ENCODE data around the gene HGFAC. TPM values are rescaled to one million over a fixed set of nuclear protein-coding genes. Genes with fewer than 3 reads are reported as not detected.
A peak's percentile ranks its signal among the peaks of the same experiment; 100 is the strongest.

The HGFAC gene
- total RNA-seq, 1 donor from 2014 or later = 1.5 TPM

DNA sequence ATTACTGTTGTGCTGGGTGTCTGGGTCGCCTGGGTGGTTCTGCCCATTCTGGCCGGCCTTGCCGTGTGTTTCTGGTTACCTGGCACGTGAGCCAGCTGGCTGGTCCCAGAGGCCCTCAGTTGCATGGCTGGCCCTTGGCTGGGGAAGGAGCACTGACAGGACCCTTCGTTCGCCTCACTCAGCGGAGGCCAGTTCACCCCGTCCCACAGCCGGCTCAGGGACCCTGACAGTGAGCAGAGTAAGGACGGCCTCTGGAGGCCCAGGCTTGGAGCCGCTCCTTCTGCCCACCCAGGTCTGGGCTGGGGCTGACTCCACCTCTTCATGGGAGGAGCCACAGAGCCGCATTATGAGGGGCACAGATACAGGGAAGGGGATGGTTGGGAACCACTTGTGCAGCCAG lies 20.3 kb upstream of the HGFAC start:
- ATAC-seq (no peak), DNase-seq (ENCODE audit: missing footprints) (peak; percentile 67)
- intact Hi-C loops (cut with DNase I) = no loop called here

- intact Hi-C loops (cut with DNase I) = no loop called here
- no peak for ATAC-seq
Observed at GRCh38 chr4:3422241-3422801, 19.4 kb upstream of the HGFAC start.

DNA sequence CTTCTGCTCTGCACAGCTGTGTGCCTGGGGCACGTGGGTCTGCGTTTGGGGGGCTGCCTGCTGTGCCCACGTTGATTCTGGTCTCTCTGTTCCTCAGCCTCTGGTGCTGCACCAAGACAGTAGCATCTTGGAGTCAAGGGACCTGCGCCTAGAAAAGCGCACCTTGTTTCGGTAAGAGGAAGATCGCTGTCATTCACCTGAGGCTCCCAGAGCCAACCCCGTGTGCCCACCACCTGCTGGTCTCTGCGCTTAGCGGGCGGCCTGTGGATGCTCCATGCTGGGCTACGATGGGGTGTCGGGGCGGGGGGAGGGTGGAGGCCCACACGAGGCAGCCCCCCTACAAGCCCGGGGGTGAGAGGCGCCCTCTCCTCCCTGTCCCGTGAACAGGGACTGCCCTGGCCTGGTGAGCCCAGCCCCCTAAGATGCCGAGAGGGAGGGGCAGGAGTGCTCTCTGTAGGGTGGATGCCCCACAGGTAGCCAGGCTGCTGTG lies 18.9 kb upstream of the HGFAC start:
- ATAC-seq = no peak
- intact Hi-C loops (cut with DNase I) = no loop called here
- peak; percentile 33 for DNase-seq (ENCODE audit: missing footprints)

More at GRCh38 chr4:3422241-3422801, 19.4 kb upstream of the HGFAC start:
- peak; percentile 23 for DNase-seq (ENCODE audit: missing footprints)

- DNase-seq (ENCODE audit: missing footprints) (peak; percentile 31), ATAC-seq (no peak)
- intact Hi-C loops (cut with DNase I) = no loop called here
Observed at GRCh38 chr4:3423406-3423805, 18.4 kb upstream of the HGFAC start.

DNA sequence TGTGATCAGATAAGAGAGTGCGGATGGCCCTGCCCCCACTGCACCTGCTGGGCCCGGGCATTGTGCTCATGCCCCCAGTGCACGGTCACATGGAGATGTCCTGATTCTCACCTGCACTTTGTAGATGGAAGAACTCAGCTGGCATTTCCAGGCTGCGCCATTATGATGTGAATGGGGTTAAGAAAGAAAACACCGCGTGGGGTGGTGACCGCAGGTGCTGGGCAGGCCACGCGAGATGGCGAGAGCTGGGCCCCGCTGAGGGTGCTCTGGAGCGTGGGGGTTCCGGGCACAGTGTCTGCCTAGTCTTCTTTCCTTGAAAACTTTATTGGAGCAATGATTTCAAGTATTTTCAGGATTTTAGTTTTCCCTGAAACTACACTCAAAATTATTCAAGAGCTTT lies 17.8 kb upstream of the HGFAC start:
- DNase-seq (ENCODE audit: missing footprints) (no peak), ATAC-seq (no peak)
- intact Hi-C loops (cut with DNase I) = no loop called here

DNA sequence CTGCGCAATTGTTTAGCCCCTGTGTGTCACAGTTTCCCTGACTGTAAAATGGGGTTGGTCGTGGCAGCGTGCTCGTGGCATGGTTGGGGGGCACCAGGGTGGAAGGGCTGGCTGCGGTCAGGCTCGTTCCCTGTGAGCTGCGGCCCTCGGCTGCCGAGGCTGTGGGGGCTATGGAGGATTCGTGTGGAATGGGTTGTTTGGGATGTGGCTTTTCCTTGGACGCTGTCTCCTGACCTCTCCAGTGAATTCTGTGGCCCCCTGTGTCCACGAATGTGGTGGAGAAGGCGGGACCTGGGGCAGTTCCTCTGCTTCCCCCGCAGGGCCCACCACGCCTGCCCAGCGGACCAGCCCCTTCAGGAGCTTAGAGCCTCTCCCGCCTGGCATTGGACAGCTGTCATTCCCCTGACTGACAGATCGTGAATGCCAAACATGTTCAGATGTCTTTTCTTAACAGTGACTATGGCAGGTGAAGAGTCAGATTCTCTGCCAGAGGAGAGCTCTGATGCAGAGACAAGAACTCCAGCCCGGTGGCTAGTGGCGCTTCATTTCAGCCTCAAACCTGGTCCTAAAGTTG lies 17.2 kb upstream of the HGFAC start:
- no peak for DNase-seq (ENCODE audit: missing footprints)
- no peak for ATAC-seq
- intact Hi-C loops (cut with DNase I) = no loop called here

- ATAC-seq (no peak), DNase-seq (ENCODE audit: missing footprints) (no peak)
- intact Hi-C loops (cut with DNase I) = no loop called here
Observed at GRCh38 chr4:3426465-3427133, 15.2 kb upstream of the HGFAC start.

DNA sequence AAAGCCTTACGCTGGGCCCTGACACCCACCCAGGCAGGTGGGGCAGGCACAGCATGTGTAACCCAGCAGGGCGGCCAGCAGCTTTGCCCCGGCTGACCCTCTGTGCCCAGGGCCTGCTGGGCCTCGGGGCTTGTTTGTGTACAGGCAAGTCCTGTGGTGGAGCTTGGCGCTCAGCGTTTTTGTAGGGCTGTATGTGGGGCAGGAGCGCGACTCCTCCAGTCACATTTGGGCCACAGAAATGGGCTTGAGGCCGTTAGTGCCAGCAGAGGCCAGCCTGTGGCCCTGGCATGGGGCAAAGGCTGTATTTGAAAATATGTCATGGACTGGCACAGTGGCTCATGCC lies 14.7 kb upstream of the HGFAC start:
- intact Hi-C loops (cut with DNase I) = no loop called here

DNA sequence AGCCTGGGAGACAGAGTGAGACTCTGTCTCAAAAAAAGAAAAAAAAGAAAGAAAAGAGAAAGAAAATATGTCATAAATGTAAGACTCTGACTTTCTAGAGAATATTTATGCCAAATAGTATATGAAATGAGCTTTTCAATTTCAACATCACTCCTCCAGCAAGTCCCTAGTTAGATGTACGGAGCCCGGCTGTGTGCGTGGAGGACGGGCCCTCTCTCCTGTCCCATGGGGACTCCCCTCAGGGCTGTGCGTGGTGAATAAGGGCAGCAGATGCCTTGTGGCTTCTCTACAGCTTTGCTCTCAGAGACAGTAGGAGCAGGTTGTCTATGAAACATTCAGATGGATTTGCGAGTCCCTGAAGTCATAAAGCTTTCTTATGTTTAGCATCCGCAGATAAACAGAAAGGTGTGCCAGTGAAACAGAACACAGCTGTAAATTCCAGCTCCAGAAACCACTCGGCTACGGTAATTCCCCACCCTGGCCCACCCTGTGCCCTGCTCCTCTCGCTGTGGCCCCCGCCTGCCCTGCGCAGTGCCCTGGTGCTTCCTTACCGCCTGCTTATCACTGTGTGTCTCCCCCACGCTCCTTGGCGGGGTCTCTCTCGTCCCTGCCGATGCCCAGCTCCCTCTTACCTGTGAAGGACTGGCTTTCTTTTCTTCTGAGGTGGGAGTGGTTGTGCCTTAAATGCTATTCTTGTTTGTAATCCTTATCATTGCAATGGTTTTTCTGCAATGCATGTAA lies 13.9 kb upstream of the HGFAC start:
- intact Hi-C loops (cut with DNase I) = no loop called here
- DNase-seq (ENCODE audit: missing footprints) = no peak
- ATAC-seq = no peak

More for the DNA sequence above, 14.7 kb upstream of the HGFAC start:
- no peak for DNase-seq (ENCODE audit: missing footprints)
- ATAC-seq = no peak

DNA sequence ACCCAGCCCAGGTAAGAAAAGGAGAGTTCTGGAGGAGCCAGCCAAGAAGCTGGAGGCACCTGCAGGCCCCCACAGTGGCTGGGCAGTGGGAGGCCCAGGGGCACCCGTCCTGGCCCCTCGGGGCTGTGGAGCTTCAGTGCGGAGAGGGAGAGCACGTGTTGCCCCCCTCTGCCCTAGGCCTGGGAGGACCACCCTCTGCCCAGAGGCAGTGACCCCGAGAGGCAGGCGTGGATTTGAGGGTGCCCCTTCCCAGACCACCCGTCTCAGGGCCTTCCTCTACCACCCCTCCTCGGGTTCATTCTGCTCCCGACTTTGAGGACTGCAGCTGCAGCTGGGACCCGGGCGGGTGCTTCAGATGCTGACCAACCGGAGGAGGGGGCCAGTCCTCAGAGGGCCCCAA lies 12.1 kb upstream of the HGFAC start:
- DNase-seq (ENCODE audit: missing footprints) (no peak), ATAC-seq (no peak)
- intact Hi-C loops (cut with DNase I) = no loop called here

DNA sequence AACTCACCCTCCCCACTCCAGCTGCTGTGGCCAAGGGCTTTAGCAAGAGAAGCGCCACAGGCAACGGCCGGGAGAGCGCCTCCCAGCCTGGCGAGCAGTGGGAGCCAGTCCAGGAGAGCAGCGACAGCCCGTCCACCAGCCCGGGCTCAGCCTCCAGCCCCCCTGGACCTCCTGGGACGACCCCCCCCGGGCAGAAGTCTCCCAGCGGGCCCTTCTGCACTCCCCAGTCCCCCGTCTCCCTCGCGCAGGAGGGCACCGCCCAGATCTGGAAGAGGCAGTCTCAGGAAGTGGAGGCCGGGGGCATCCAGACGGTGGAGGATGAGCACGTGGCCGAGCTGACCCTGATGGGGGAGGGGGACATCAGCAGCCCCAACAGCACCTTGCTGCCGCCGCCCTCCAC lies 11.2 kb upstream of the HGFAC start:
- ATAC-seq = no peak
- intact Hi-C loops (cut with DNase I) = no loop called here
- DNase-seq (ENCODE audit: missing footprints) = peak; percentile 53

DNA sequence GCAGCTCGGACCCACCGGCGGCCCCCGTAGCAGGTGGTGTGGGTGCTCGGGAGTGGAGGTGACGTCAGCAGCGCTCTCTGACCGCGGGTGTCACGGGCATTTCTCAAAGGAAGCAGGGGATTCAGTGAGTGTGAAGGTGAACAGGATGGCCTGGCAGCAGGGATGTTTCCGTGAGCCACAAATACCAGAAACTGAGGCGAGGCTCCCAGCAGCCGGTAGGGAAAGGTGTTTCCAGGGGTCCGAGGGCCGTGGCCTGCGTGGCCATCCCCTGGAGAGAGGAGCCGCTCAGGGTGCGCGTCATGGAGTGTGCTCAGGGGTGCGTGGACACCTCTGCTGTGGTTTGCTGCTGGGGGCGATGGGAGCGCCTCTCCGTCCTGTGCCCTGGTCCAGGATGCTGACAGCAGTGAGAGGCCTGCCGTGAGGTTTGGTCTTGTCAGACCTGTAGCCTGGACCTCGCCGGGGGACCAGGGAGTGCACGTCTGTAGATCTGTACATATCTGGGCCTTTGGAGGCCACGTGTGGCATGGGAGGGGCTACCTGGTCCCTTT lies 10.2 kb upstream of the HGFAC start:
- ATAC-seq (no peak), DNase-seq (ENCODE audit: missing footprints) (peak; percentile 42)
- intact Hi-C loops (cut with DNase I) = no loop called here

- intact Hi-C loops (cut with DNase I) = no loop called here
- peak; percentile 61 for DNase-seq (ENCODE audit: missing footprints)
- no peak for ATAC-seq
Observed at GRCh38 chr4:3432381-3432790, 9.4 kb upstream of the HGFAC start.

DNA sequence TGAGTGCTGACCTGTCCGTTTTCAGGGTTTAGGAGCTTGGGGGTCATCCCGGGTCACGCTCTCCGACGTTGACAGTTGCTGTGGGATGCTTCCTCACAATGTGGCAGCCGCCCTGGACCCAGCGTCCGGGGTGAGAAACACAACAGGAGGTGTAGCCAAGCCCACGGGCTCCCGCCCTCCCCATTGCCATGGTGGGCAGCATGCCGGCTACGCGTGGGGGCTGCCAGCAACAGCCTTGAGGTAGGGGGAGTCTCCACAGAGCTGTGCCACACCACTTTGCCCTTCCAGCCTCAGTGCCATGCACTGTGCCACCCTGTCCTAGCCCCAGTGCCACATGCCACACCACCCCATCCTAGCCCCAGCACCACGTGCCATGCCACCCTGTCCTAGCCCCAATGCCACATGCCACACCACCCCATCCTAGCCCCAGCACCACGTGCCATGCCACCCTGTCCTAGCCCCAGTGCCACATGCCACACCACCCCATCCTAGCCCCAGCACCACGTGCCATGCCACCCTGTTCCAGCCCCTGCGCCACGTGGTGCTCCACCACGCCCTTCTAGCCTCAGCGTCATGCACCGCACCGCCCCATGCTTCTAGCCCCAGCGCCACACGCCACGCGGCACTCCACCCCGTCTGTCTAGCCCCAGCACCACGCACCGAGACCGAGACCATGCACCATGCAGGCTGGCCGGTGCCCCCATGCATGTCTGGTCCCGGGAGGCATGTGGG lies 8.5 kb upstream of the HGFAC start:
- DNase-seq (ENCODE audit: missing footprints) (peak; percentile 49), ATAC-seq (no peak)
- intact Hi-C loops (cut with DNase I) = no loop called here

DNA sequence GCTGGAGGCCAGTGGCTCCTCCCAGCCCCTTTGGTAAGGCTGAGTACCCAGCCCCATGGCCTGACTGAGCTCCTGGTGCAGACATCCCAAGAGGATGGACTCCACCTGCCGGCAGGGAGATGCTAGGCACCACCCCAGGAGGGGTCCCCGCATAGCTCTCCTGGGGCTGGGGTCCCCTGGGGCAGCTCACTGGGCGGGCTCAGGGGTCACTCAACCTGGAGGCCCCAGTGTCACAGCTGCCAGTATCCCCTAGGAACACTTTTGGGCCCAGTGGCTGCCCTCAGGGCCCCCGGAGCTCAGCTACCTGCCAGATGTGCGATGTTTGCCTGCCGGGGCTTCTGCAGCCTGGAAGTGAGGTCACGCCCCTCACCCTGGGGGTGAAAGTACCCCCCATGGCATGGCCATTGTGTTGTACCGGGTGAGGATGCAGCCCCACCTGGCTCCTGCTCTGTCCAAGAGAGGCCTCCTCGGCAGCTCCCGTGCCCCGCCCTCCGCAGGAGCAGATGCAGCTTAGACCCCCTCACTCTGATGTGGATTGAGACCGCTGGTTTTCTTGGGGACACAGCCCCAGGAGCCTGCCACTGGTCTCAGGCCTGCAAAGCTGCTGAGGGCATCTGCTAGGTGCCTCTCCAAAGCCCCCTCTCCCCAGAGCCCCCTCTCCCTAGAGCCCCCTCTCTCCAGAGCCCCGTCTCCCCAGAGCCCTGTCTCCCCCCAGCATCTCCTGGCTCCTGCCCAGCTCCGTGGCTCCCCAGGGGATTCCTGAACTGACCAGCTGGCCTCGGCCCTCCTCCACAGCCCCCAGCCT lies 6.7 kb upstream of the HGFAC start:
- peak; percentile 45 for DNase-seq (ENCODE audit: missing footprints)
- intact Hi-C loops (cut with DNase I) = no loop called here

GRCh38 chr4:3435686-3435956 lies 6.1 kb upstream of the HGFAC start:
- DNase-seq (ENCODE audit: missing footprints) (no peak), ATAC-seq (no peak)
- intact Hi-C loops (cut with DNase I) = no loop called here

More for the DNA sequence above, 6.7 kb upstream of the HGFAC start:
- ATAC-seq = no peak

DNA sequence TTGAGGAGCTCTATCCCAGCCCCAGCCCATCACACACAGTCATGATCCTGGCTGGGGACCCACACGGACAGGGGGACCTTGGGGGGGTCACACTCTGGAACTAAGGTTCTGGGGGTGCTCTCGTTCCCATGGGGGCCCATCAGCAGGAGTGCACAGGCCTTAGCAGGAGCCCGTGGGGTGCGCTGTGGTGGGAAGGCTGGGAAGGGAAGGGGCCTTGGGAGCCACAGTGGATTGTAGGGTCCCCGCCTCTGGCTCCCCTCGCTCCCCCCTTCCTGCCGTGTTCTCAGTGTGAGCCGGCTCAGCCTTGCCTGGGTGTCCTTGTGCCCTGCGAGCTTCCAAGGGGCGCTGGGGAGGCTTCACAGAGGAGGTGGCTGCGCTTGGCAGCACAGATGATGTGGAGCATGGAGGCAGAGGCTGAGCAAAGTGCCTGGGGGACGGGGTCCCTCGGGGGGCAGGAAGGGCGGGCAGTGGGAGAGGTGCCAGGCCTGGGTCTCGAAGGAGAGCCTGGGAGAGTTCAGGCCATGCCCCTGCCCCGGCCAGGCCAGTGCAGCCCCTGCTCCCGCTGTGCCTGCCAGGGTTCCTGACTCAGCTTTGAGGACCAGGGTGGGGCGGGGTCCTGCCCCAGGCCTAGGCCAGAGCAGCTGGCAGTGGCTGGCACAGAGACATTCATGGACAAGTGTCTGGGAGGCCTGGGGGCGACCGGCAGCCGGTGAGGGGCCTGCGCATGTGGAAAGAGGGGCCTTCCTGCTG lies 5.5 kb upstream of the HGFAC start:
- intact Hi-C loops (cut with DNase I) = no loop called here
- DNase-seq (ENCODE audit: missing footprints) (peak; percentile 56), ATAC-seq (no peak)

Measured in Right ventricle myocardium inferior (tissue), 1 donor.